GM18951 (cell line): Measurements from ENCODE around the gene LHX2.

ENCODE experiments used
- POLR2A ChIP-seq: IDR thresholded peaks from 4 replicates; pipeline ENCODE4 v1.6.1; 2011; ENCODE audit warnings: mild to moderate bottlenecking; ENCODE audit not compliant: insufficient read length, insufficient read depth; ENCODE audit errors: extremely low read depth
- in situ Hi-C: fragments of 300-500 bp; cut with MboI; formaldehyde crosslinking; loops from one replicate; pipeline ENCODE4 v1.12.0; 2022; ENCODE audit warnings: low sequenced_read_pairs, mixed read lengths, inconsistent platforms; ENCODE audit not compliant: unreplicated experiment

LHX2 gene

DNA sequence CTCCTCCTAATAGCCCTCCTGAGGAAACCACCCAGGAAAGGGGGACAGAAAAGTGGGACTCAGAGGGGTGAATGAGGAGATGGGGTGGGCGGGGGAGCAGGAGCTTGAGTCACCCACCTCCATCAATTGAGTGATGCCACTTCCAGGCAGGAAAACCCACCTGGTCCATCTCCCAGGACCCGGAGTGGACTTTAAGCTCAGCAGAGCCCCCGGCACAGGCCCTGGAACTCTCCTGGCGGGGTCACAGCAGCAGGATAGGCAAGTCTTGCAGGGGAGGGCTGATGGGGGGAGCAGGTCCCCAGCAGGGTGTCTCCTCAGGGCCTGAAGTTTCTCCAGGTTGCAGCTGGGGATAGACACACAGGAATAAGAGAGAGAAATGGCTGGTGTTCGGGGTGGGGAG is 40.8 kb downstream of the LHX2 start:
- in situ Hi-C loops, result no loop called here
- no peak for TF ChIP-seq POLR2A

DNA sequence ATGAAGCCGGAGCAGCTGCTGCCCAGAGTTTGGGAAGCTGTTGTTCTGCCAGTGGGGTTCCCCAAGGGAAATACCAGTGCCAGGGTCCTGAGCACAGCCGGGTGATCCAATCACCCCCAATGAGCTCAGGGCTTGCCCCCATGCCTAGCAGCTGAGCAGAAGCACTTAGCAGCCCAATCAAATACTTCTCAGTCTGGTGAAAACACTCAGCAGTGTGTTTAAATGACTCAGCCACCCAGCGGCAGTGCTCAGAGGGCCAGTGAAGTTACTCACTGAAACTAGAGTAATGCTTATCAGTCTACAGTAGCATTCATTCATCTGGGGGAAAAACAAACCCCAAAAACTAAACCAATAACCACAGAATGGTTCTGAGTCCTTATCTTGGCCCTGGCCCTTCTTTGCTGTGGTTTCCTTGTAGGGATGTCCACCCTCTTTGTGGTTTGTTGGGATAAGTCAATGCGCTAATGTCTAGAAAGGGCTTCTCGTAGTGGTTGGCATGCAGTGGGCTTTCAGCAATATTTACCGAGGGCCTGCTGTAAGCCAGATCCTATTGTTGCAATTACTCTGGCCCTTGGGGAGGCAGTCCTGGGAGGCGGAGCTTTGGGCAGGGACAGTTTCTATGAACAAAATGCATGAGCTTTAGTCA is 43.1 kb downstream of the LHX2 start:
- TF ChIP-seq POLR2A, result no peak
- in situ Hi-C loops, result no loop called here

DNA sequence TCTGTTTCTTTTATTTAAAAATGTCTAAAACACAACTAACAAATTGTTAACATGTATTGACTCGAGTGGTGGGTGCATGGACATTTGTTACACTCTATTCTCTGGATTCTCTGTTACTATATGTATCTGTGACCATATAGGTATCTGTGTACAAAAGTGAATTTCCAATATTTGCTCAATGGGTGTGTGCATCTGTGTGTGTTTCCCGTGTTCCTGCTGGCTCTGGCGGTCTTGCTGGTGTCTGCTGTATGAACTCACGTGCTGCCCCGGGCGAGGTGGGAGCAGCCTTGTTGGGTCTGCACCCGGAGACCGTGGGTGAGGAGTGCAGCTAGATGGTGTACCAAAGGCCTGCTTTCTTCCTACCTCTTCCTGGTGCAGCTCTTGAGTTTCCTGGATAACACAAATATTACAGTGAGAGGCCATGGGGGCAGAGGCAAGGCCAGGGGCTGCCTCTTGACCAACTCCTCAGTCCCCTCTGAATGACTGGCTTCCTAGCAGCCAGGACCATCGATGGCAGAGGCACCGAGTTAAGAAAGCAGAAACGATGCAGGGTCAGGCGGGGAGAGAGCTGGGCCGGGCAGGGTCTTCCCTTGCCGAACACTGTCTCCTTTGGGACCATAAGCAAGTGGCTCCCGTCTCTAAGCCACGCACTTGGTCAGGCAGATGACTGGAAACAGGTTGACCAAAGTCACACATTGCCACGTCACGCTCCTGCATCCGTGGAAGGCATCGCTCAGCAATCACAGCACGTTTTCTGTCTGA is 49.5 kb downstream of the LHX2 start:
- TF ChIP-seq POLR2A, result no peak
- in situ Hi-C loops, result no loop called here

DNA sequence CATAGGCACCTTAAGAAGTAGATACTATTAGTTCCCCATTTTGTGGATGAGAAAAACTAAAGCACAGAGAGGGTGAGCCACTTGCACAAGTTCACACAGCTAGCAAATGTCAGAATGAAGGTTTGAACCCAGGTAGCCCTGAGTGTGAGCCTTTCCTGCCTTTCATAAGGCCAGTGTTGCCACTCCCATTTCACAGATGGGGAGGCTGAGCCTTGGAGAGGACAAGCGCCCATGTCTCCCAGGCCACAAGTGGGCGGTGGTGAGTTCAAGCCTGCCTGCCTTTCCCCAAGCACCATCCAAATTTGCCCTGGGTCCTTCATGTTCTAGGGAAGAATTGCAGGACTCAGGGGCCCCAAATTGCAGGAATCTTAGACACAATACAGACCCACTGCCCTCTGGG is 50.6 kb downstream of the LHX2 start:
- in situ Hi-C loops, result no loop called here
- no peak for TF ChIP-seq POLR2A

DNA sequence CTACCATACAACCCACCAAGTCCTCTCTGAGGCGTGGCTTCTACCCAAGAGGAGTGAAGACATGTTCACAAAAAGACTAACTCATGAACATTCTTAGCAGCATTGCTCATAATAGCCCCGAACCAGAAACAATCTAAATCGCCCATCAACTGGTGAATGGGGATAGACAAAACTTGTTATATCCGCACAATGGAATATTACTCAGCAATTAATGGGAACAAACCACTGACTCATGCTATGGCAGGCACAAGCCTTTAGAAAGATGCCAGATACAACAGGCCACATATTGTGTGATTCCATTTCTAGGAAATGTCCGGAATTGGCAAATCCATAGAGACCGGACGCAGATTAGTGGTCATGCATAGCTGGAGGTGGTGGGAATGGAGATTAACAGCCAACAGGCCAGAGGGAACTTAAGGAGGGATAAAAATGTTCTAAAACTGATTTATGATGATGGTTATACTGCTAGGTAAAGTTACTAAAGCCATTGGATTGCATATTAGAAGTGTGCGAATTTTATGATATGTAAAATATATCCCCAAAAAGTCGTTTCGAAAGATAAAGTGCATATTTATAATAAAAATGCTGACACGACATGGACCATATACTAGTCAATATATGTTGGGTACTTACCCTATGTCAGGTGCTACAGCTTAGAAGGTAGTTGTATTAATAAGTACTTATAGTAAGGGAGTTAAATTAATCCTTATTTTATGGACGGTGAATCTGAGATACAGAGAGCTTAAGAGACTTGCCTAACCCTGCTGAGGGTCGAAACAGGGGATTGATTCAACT is 55.4 kb downstream of the LHX2 start:
- TF ChIP-seq POLR2A, result no peak
- in situ Hi-C loops, result no loop called here

DNA sequence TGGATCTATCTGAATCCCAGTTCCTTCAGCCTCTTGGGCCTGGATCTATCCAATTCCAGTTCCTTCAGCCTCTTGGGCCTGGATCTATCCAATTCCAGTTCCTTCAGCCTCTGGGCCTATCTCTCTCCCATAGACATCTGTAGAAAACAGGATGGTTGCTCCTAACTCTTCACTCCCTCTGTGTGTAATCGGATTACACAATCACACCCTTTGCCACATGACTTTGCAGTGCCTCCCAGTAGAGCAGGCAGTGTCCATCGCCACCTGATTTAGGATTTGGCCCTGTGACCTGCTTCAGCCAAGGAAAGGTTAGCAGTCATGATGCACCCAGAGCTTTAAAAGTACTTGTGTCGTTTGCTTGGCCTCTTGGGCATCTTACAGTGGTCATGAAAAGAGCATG is 56.7 kb downstream of the LHX2 start:
- no peak for TF ChIP-seq POLR2A
- in situ Hi-C loops, result no loop called here

DNA sequence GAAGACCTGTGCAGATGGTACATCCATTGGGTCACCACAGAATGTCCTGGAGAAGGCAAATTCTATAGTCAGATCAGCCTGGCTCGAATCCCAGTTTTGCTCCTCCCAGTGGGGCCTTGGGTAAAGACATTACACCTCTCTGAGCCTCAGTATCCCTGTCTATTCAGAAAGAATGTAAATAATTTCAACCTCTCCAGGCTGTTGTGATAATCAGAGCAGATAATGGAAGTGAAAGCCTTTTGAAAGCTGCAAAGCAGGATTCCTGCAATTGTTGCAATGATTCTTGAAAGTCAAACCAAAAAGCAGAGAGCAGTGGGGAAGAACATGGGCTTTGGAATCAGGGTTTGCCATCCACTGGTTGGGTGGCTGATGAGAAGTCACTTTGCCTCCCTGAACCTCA is 63.2 kb downstream of the LHX2 start:
- in situ Hi-C loops, result no loop called here
- TF ChIP-seq POLR2A, result no peak

DNA sequence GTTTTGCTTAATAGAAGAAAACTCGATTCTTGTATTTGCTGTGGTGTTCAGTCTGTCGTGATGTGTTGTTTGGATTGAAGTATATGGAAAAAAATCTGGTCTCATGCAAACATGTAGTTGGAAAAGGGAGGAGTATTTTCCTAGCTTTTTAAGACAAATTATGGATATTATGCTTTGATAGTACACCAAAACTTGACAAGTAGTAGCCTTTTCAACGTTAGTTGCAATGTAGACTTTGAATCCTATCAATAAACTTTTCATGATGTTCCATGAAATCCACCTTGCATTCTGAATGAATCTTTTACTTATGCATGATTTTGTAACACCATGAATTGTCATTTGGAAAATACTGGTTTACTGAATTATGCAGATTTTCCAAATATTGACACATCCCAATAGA is 64.2 kb downstream of the LHX2 start:
- in situ Hi-C loops, result no loop called here
- no peak for TF ChIP-seq POLR2A

DNA sequence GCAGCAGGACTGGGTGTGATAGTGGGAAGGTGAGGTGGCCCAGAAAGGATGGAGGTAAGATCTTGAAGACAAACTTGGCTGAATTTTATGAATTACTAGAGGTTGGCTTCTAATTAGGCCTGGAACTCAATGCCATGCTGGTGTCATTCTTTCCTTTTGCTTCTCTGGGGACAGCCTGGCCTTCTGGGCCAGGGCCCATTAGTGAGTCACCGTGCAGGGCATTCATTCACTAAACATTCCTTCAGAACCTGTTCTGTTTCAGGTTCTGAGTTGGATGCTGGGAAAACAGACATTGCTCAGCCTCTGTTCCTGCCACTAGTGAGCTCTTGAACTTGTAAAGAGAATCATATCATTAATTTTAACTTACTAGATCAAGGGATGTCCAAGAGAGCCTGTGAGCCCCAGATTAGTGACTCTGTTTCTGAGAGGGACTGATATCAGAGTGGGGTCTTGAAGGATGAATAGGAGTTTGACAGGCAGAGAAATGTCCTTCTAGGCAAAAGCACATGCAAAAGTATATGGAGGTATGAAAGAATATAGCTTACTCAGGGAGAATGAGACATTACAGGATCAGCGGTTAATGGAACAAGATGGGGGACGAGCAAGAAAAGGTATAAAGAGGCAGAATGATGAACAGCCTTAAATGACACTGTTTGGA is 66.5 kb downstream of the LHX2 start:
- in situ Hi-C loops, result no loop called here
- no peak for TF ChIP-seq POLR2A

DNA sequence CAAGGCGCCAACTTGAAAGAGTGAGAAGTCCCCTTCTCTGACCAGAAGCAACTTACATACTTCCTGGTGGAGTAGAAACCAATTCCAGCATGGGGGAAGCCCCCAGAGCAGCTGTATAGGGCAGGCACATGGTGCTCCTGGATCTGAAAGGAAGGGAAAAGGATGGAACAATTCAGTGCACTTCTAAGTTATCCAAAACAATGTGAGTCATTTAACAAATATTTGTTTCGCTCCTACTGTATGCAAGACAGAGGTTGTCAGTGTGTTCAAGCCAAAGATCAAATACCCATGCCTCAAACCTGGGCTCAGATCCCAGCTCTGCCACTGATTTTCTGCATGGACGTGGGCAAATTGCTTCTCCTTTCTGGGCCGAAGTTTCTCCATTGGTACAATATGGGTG is 67.1 kb downstream of the LHX2 start:
- in situ Hi-C loops, result no loop called here
- no peak for TF ChIP-seq POLR2A

DNA sequence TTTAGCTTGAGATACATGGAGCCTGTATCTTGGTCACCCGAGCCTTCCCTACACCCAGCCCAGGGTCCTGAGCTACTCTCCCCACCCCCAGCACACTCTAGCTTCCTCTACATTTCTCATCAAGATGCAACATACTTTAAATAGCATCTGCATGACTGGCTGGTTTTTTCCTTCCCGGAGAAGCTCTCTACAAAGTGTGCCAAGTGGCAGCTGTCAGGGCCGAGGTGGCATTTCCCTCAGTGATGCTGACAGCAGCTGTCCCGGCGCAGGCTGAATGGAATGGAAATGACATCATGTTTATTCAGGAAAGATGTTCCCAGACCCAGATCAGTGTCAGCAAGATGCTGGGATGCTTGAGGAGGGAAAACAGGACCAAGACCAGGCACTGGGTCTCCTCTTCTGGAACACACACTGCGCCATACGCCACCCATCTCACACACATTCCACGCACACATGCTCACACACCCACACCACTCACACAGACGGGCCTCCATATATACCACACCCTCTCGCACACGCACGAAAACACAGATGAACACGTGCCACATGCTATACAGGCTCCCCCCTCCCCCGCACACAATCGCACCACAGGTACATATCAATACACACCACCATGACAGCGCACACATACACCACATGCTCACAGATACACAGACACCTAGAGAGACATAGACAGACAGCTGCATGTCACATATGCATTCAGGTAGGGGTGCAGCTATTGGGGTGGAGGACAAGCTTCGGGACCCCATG is 67.8 kb downstream of the LHX2 start:
- no peak for TF ChIP-seq POLR2A

DNA sequence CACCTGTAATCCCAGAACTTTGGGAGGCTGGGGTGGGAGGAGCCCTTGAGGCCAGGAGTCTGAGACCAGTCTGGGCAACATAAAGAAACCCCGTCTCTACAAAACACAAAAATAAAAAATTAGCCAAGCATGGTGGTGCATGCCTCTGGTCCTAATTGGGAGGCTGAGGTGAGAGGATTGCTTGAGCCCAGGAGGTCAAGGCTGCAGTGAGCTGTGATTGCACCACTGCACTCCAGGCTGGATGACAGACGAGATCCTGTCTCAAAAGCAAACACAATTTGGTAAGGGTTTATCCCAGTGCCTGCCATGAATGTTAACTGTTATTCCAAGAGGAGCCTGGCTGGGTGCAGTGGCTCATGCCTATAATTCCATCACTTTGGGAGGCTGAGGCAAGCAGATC is 71.1 kb downstream of the LHX2 start:
- TF ChIP-seq POLR2A, result no peak
- in situ Hi-C loops, result no loop called here

More for the DNA sequence above, 67.8 kb downstream of the LHX2 start:
- in situ Hi-C loops, result no loop called here
